Measurements from ENCODE around the gene TCF7L1. TPM values are rescaled to one million over a fixed set of nuclear protein-coding genes. Genes with fewer than 3 reads are reported as not detected.

TCF7L1 gene
- total RNA-seq, 2 experiments from 2014 or later = not detected

DNA sequence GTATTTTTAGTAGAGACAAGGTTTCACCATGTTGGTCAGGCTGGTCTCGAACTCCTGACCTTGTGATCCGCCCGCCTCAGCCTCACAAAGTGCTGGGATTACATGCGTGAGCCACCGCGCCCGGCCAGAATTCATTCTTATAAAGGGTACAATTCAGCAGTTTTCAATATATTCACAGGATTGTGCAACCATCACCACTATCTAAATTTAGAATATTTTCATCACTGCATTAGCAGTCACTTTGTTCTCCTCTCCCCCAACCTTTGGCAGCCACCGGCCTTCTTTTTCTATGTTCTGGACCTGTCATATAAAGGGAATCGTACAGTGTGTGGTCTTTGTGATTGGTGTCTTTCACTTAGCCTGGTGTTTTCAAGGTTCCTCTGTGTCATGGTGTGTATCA lies 40.7 kb downstream of the TCF7L1 start:
- Histone ChIP-seq H3K4me3 (ENCODE audit: low read length) (no peak overlapping the region), H3K4me1 (ENCODE audit: insufficient read depth, low read length) (no peaks in the 10 kb centered on the region), H3K27me3 (ENCODE audit: control insufficient read depth in 1 of 2, insufficient read depth in 2 of 2, low read length in 2 of 2) (peaks cover 0 to 2% of the 10 kb centered on the region in 2 experiments), H3K27ac (ENCODE audit: low read depth in 1 of 2, low read length in 2 of 2) (no peak overlapping the region), H3K36me3 (ENCODE audit: insufficient read depth, low read length) (no peaks in the 10 kb centered on the region), H3K9me3 (ENCODE audit: control insufficient read depth in 1 of 2, insufficient read depth in 1 of 2, low read length in 2 of 2) (peaks cover 0 to 12% of the 10 kb centered on the region in 2 experiments)
- TF ChIP-seq, protein P1, sequence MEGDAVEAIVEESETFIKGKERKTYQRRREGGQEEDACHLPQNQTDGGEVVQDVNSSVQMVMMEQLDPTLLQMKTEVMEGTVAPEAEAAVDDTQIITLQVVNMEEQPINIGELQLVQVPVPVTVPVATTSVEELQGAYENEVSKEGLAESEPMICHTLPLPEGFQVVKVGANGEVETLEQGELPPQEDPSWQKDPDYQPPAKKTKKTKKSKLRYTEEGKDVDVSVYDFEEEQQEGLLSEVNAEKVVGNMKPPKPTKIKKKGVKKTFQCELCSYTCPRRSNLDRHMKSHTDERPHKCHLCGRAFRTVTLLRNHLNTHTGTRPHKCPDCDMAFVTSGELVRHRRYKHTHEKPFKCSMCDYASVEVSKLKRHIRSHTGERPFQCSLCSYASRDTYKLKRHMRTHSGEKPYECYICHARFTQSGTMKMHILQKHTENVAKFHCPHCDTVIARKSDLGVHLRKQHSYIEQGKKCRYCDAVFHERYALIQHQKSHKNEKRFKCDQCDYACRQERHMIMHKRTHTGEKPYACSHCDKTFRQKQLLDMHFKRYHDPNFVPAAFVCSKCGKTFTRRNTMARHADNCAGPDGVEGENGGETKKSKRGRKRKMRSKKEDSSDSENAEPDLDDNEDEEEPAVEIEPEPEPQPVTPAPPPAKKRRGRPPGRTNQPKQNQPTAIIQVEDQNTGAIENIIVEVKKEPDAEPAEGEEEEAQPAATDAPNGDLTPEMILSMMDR (IDR thresholded peaks at IDR 0.05) = no peak
- H3K27ac Mint-ChIP-seq = no peak overlapping the region
- H3K9me3 Mint-ChIP-seq = no peaks in the 10 kb centered on the region
- DNase-seq (no peak), ATAC-seq (ENCODE audit: poor library complexity) (no peak)
- intact Hi-C loops (cut with DNase I, micrococcal nuclease) = no loop called here
- peaks cover 6% of the 10 kb centered on the region for H3K27me3 Mint-ChIP-seq
- POLR2A ChIA-PET = no interaction called here
- H3K4me1 Mint-ChIP-seq (ENCODE audit: low read depth) = no peaks in the 10 kb centered on the region
- H3K36me3 Mint-ChIP-seq (ENCODE audit: low read depth) = no peaks in the 10 kb centered on the region
- CTCF ChIA-PET = no interaction called here
- no peak overlapping the region for H3K4me3 Mint-ChIP-seq

DNA sequence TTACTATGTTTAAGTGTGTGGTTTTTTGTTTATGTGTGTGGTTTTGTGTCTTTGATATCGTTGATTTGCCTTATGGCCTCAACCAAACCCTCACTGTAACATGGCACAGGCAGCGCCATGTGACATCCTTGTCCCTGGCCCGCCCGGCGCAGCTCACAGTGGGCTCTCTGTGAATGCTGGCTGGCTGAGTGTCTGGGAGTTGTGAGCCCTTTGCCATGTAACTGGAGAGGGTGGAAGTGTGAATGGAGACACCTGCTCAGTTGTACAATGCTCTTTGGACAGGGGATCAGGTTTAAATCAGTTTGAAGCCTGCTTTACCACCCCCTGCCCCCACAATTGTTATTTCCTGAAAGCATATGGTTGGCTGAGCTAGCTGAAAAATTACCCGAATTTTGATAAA lies 41.8 kb downstream of the TCF7L1 start:
- no peaks in the 10 kb centered on the region for H3K4me1 ChIP-seq (ENCODE audit: insufficient read depth, low read length)
- peaks cover 6% of the 10 kb centered on the region for H3K27me3 Mint-ChIP-seq
- no peaks in the 10 kb centered on the region for H3K4me1 Mint-ChIP-seq (ENCODE audit: low read depth)
- intact Hi-C loops (cut with DNase I, micrococcal nuclease) = no loop called here
- peaks cover 0 to 2% of the 10 kb centered on the region in 2 experiments for H3K27me3 ChIP-seq (ENCODE audit: control insufficient read depth in 1 of 2, insufficient read depth in 2 of 2, low read length in 2 of 2)
- H3K36me3 Mint-ChIP-seq (ENCODE audit: low read depth) = no peaks in the 10 kb centered on the region
- no peak overlapping the region for H3K4me3 ChIP-seq (ENCODE audit: low read length)
- ChIA-PET CTCF (no interaction called here), POLR2A (no interaction called here)
- ATAC-seq (ENCODE audit: poor library complexity) (no peak), DNase-seq (no peak)
- H3K27ac ChIP-seq (ENCODE audit: low read depth in 1 of 2, low read length in 2 of 2) = no peak overlapping the region
- H3K9me3 ChIP-seq (ENCODE audit: control insufficient read depth in 1 of 2, insufficient read depth in 1 of 2, low read length in 2 of 2) = peaks cover 0 to 12% of the 10 kb centered on the region in 2 experiments
- TF ChIP-seq, protein P1 (IDR thresholded peaks at IDR 0.05) = no peak
- H3K4me3 Mint-ChIP-seq = no peak overlapping the region
- no peaks in the 10 kb centered on the region for H3K9me3 Mint-ChIP-seq
- H3K36me3 ChIP-seq (ENCODE audit: insufficient read depth, low read length) = no peaks in the 10 kb centered on the region
- no peak overlapping the region for H3K27ac Mint-ChIP-seq

DNA sequence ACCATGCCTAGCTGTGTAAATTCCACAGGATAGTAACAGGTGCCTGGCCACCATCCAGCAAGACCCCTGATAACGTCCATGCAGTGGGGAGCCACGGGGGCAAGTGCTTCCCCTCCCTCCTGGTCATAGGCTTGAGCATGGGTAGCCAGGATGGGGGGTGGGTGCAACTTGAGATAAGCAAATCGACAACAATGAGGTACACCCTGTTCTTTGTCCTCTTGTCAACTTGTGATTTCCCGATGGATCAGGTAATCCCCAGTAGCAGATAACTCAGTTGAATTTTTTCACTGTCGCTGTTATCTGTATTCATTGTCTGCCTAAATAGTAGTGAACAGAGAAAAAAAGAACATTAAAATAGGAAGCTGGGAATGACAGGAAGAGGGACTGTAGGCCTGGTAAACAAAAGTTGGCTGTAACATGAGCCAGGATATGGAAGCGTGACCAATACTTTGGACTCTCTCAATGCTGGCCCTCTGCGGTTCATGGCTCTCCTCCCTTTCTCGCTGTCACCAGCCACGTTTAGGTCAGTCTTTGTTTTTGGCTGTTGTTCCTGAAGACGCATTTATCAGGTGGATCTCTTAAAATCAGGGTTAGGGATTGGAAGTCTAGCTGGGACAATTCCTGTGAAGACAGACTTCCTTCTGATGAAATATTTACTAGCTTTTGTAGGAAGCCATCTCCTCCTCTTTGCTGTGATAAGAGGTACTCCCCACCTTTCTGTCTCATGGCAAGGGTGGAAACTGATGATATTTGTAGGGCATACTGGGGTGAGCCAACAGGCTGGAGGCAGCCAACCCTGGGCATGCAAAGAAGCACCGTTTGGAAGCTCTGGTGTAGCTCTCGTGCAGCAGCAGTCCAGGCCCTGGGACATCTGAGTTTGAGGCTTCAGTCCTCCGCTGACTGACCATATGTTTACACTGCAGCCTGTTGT lies 42.4 kb downstream of the TCF7L1 start:
- no peak overlapping the region for H3K27ac Mint-ChIP-seq
- H3K9me3 Mint-ChIP-seq = no peaks in the 10 kb centered on the region
- Histone ChIP-seq H3K27ac (ENCODE audit: low read depth in 1 of 2, low read length in 2 of 2) (no peak overlapping the region), H3K4me1 (ENCODE audit: insufficient read depth, low read length) (no peaks in the 10 kb centered on the region), H3K36me3 (ENCODE audit: insufficient read depth, low read length) (no peaks in the 10 kb centered on the region), H3K4me3 (ENCODE audit: low read length) (no peak overlapping the region), H3K9me3 (ENCODE audit: control insufficient read depth in 1 of 2, insufficient read depth in 1 of 2, low read length in 2 of 2) (peaks cover 0 to 12% of the 10 kb centered on the region in 2 experiments), H3K27me3 (ENCODE audit: control insufficient read depth in 1 of 2, insufficient read depth in 2 of 2, low read length in 2 of 2) (peaks cover 0 to 2% of the 10 kb centered on the region in 2 experiments)
- DNase-seq (no peak), ATAC-seq (ENCODE audit: poor library complexity) (no peak)
- intact Hi-C loops (cut with DNase I, micrococcal nuclease) = no loop called here
- H3K36me3 Mint-ChIP-seq (ENCODE audit: low read depth) = no peaks in the 10 kb centered on the region
- H3K27me3 Mint-ChIP-seq = peaks cover 6% of the 10 kb centered on the region
- TF ChIP-seq, protein P1 (IDR thresholded peaks at IDR 0.05) = no peak
- H3K4me3 Mint-ChIP-seq = no peak overlapping the region
- ChIA-PET POLR2A (no interaction called here), CTCF (no interaction called here)
- no peaks in the 10 kb centered on the region for H3K4me1 Mint-ChIP-seq (ENCODE audit: low read depth)
